Measurements from ENCODE around the gene GMIP. TPM values are rescaled to one million over a fixed set of nuclear protein-coding genes. Genes with fewer than 3 reads are reported as not detected.

GMIP gene
- total RNA-seq, 1 donor from 2014 or later, result 32.4 TPM

- no peak for TF ChIP-seq EZH2 (IDR thresholded peaks at IDR 0.05; ENCODE audit: insufficient read depth, low read length)
- no peak overlapping the region for H3K27ac ChIP-seq (ENCODE audit: low read depth, low read length)
These were observed 63.7 kb downstream of the GMIP start for GRCh38 chr19:19579533-19580361.

More at GRCh38 chr19:19579533-19580361, 63.7 kb downstream of the GMIP start:
- Histone ChIP-seq H3K4me3 (ENCODE audit: insufficient read depth, low read depth, low read length) (no peak overlapping the region), H2AFZ (ENCODE audit: low read depth, low read length) (no peak overlapping the region), H3K27me3 (ENCODE audit: insufficient read depth, low read length) (no peaks in the 10 kb centered on the region), H3K79me2 (ENCODE audit: insufficient read depth, low read length) (no peaks in the 10 kb centered on the region), H4K20me1 (ENCODE audit: insufficient read depth, low read length) (no peaks in the 10 kb centered on the region), H3K4me2 (ENCODE audit: low read length) (no peak overlapping the region), H3K9me3 (ENCODE audit: insufficient read depth, low read depth, low read length) (no peaks in the 10 kb centered on the region), H3K9ac (ENCODE audit: low read length) (no peak overlapping the region), H3K4me1 (ENCODE audit: insufficient read depth, low read length) (no peaks in the 10 kb centered on the region), H3K36me3 (ENCODE audit: insufficient read depth, low read length) (no peaks in the 10 kb centered on the region)
- no peak overlapping the region for H3K4me3 Mint-ChIP-seq (ENCODE audit: unreplicated experiment)
- H3K27me3 Mint-ChIP-seq (ENCODE audit: low read depth, unreplicated experiment), result peaks cover 12% of the 10 kb centered on the region
- no peaks in the 10 kb centered on the region for H3K4me1 Mint-ChIP-seq (ENCODE audit: low read depth, unreplicated experiment)
- FAIRE-seq, result no peak
- no peaks in the 10 kb centered on the region for H3K36me3 Mint-ChIP-seq (ENCODE audit: low read depth, unreplicated experiment)
- H3K27ac Mint-ChIP-seq (ENCODE audit: unreplicated experiment), result no peak overlapping the region
- H3K9me3 Mint-ChIP-seq (ENCODE audit: unreplicated experiment), result no peaks in the 10 kb centered on the region
- DNase-seq (ENCODE audit: low read depth), result no peak

Other genes with a start within 250 kb of the GMIP start
- 143 and 163 TPM in 2 replicates for gene GATAD2A, start 238.0 kb downstream of the GMIP start, total RNA-seq
- gene TSSK6, start 128.1 kb downstream of the GMIP start, total RNA-seq, result 1.8 TPM in 2 replicates
- gene NDUFA13, start 127.4 kb downstream of the GMIP start, total RNA-seq, result 311 and 347 TPM in 2 replicates
- gene YJEFN3, start 114.7 kb downstream of the GMIP start, total RNA-seq, result 8.1 and 9.8 TPM in 2 replicates
- gene CILP2, start 105.4 kb downstream of the GMIP start, total RNA-seq, result 3.9 and 6.0 TPM in 2 replicates
- 0.75 and 0.93 TPM in 2 replicates for gene PBX4, start 25.0 kb downstream of the GMIP start, total RNA-seq
- 16.7 and 20.1 TPM in 2 replicates for gene LPAR2, start 15.4 kb downstream of the GMIP start, total RNA-seq
- 65.2 and 71.7 TPM in 2 replicates for gene ATP13A1, start 20.0 kb upstream of the GMIP start, total RNA-seq
- gene ZNF101, start 25.2 kb upstream of the GMIP start, total RNA-seq, result 8.9 and 9.3 TPM in 2 replicates
- gene ZNF14, start 89.5 kb upstream of the GMIP start, total RNA-seq, result 3.2 and 4.4 TPM in 2 replicates
- gene ZNF506, start 178.1 kb upstream of the GMIP start, total RNA-seq, result 12.3 and 12.9 TPM in 2 replicates
- gene ZNF253, start 222.2 kb upstream of the GMIP start, total RNA-seq, result 7.6 and 11.1 TPM in 2 replicates

Measured in astrocyte (in vitro differentiated cells and primary cell).